ENCODE measurements around the gene AGR2. TPM values are rescaled to one million over a fixed set of nuclear protein-coding genes. Genes with fewer than 3 reads are reported as not detected.

The AGR2 gene
- total RNA-seq, 1 donor: not detected

DNA sequence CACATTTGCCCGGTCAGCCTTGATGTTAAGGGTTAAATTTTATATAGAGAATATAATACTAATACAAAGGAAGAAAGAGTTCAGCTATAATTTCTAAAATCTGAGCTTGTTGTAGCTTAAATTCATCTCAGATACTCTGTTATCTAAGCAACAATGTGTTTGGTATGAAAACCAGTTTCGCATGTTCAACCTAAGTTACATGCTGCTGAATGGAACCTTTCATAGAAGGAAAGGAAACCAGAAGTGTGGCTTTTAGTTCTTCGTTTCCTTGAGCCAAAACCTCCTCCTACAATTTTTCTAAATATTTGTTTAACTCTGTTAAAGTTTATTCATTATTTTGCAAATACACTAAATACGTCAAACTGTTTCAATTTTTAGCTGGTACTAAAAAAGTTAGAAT lies 18.5 kb downstream of the AGR2 start:
- H3K27me3 ChIP-seq (ENCODE audit: insufficient read depth, low read length): no peaks in the 10 kb centered on the region
- H3K4me2 ChIP-seq (ENCODE audit: insufficient read depth, low read length): no peak overlapping the region
- no peaks in the 10 kb centered on the region for H3K9me3 ChIP-seq (ENCODE audit: low read depth, low read length)
- DNase-seq (ENCODE audit: insufficient read length, low spot score, missing footprints): no peak
- H3K27ac ChIP-seq (ENCODE audit: low read depth, low read length): no peak overlapping the region
- no peak overlapping the region for H2AFZ ChIP-seq (ENCODE audit: low read length)
- no peaks in the 10 kb centered on the region for H3K4me1 ChIP-seq (ENCODE audit: insufficient read depth, low read length)
- H3K36me3 ChIP-seq (ENCODE audit: insufficient read depth, low read length): no peaks in the 10 kb centered on the region
- H4K20me1 ChIP-seq (ENCODE audit: insufficient read depth, low read length): no peaks in the 10 kb centered on the region
- TF ChIP-seq, protein P1, sequence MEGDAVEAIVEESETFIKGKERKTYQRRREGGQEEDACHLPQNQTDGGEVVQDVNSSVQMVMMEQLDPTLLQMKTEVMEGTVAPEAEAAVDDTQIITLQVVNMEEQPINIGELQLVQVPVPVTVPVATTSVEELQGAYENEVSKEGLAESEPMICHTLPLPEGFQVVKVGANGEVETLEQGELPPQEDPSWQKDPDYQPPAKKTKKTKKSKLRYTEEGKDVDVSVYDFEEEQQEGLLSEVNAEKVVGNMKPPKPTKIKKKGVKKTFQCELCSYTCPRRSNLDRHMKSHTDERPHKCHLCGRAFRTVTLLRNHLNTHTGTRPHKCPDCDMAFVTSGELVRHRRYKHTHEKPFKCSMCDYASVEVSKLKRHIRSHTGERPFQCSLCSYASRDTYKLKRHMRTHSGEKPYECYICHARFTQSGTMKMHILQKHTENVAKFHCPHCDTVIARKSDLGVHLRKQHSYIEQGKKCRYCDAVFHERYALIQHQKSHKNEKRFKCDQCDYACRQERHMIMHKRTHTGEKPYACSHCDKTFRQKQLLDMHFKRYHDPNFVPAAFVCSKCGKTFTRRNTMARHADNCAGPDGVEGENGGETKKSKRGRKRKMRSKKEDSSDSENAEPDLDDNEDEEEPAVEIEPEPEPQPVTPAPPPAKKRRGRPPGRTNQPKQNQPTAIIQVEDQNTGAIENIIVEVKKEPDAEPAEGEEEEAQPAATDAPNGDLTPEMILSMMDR (IDR thresholded peaks at IDR 0.05; ENCODE audit: extremely low read depth, low read depth, low read length): no peak
- H3K4me3 ChIP-seq (ENCODE audit: insufficient read depth, low read length): no peak overlapping the region
- H3K79me2 ChIP-seq (ENCODE audit: insufficient read depth, low read length): no peaks in the 10 kb centered on the region

DNA sequence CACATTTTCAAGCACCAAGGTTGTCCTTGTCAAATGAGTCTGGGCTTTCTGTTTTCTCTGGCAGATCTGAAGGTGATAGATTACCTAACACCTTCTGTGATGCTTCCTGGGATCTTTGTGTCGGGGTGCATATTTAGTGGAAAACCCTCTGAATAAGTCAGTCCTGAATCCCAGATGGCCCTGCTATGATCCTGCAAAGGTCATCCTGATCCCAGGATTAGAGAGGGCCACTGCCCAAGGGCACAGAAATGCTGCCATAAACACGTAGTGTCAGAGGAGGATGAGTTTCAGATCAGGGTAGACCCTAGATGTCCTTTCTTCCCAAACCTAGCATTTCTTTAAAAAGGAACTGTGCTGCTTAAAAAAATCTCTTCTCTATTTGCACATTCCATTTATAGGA lies 19.0 kb downstream of the AGR2 start:
- Histone ChIP-seq H3K27ac (ENCODE audit: low read depth, low read length) (no peak overlapping the region), H3K4me3 (ENCODE audit: insufficient read depth, low read length) (no peak overlapping the region), H3K36me3 (ENCODE audit: insufficient read depth, low read length) (no peaks in the 10 kb centered on the region), H3K9me3 (ENCODE audit: low read depth, low read length) (no peaks in the 10 kb centered on the region), H3K4me2 (ENCODE audit: insufficient read depth, low read length) (no peak overlapping the region), H3K27me3 (ENCODE audit: insufficient read depth, low read length) (no peaks in the 10 kb centered on the region), H3K79me2 (ENCODE audit: insufficient read depth, low read length) (no peaks in the 10 kb centered on the region), H4K20me1 (ENCODE audit: insufficient read depth, low read length) (no peaks in the 10 kb centered on the region), H3K4me1 (ENCODE audit: insufficient read depth, low read length) (no peaks in the 10 kb centered on the region), H2AFZ (ENCODE audit: low read length) (no peak overlapping the region)
- TF ChIP-seq, protein P1 (IDR thresholded peaks at IDR 0.05; ENCODE audit: extremely low read depth, low read depth, low read length): no peak
- DNase-seq (ENCODE audit: insufficient read length, low spot score, missing footprints): no peak

DNA sequence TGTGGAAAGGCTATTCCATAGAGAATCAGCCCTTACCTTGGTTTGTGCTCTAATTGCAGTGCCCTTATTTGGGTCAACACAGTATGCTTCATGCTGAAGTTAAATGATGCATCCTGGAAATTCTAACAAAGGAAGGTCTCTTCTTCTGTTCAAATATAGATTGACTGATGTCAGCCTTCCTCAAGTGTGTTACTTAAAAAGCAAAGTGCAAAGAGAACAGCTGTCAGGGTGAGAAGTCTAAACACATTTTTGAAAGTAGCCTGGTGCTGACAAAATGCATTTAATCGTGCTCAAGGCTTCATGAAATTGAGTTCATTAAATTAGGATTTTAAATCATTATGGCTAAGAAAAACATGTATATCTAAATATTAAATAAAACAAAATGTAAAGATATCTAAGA lies 19.5 kb downstream of the AGR2 start:
- Histone ChIP-seq H3K36me3 (ENCODE audit: insufficient read depth, low read length) (no peaks in the 10 kb centered on the region), H3K4me1 (ENCODE audit: insufficient read depth, low read length) (no peaks in the 10 kb centered on the region), H4K20me1 (ENCODE audit: insufficient read depth, low read length) (no peaks in the 10 kb centered on the region), H3K79me2 (ENCODE audit: insufficient read depth, low read length) (no peaks in the 10 kb centered on the region), H3K9me3 (ENCODE audit: low read depth, low read length) (no peaks in the 10 kb centered on the region), H3K4me2 (ENCODE audit: insufficient read depth, low read length) (no peak overlapping the region), H3K4me3 (ENCODE audit: insufficient read depth, low read length) (no peak overlapping the region), H2AFZ (ENCODE audit: low read length) (no peak overlapping the region), H3K27me3 (ENCODE audit: insufficient read depth, low read length) (no peaks in the 10 kb centered on the region), H3K27ac (ENCODE audit: low read depth, low read length) (no peak overlapping the region)
- no peak for DNase-seq (ENCODE audit: insufficient read length, low spot score, missing footprints)
- TF ChIP-seq, protein P1 (IDR thresholded peaks at IDR 0.05; ENCODE audit: extremely low read depth, low read depth, low read length): no peak

DNA sequence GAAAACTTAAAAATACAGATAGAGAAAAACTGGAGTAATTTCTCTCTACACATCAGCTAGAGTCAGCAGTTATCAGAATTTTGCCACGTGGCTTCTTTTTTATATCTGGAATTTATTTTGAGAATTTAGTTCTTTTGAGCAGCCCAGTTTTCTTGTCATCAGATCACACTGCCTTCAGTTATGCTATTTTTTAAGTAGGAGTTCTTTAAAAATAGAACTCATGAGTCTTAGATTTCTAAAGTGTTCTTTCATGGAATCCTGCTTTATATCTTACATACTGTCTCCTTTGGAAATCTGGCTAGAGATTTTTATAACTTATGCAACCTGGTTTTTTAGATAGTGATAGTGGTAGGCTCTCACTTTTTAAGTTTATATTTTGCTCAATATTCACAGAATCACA lies 24.2 kb downstream of the AGR2 start:
- H2AFZ ChIP-seq (ENCODE audit: low read length): no peak overlapping the region
- H3K27me3 ChIP-seq (ENCODE audit: insufficient read depth, low read length): no peaks in the 10 kb centered on the region
- H4K20me1 ChIP-seq (ENCODE audit: insufficient read depth, low read length): no peaks in the 10 kb centered on the region
- no peak overlapping the region for H3K27ac ChIP-seq (ENCODE audit: low read depth, low read length)
- H3K79me2 ChIP-seq (ENCODE audit: insufficient read depth, low read length): no peaks in the 10 kb centered on the region
- TF ChIP-seq, protein P1 (IDR thresholded peaks at IDR 0.05; ENCODE audit: extremely low read depth, low read depth, low read length): no peak
- H3K36me3 ChIP-seq (ENCODE audit: insufficient read depth, low read length): no peaks in the 10 kb centered on the region
- H3K4me1 ChIP-seq (ENCODE audit: insufficient read depth, low read length): no peaks in the 10 kb centered on the region
- H3K4me2 ChIP-seq (ENCODE audit: insufficient read depth, low read length): no peak overlapping the region
- H3K9me3 ChIP-seq (ENCODE audit: low read depth, low read length): no peaks in the 10 kb centered on the region
- no peak overlapping the region for H3K4me3 ChIP-seq (ENCODE audit: insufficient read depth, low read length)
- no peak for DNase-seq (ENCODE audit: insufficient read length, low spot score, missing footprints)

Measured in osteoblast (primary cell).